ENCODE results near the gene DOCK7.

DOCK7 gene

DNA sequence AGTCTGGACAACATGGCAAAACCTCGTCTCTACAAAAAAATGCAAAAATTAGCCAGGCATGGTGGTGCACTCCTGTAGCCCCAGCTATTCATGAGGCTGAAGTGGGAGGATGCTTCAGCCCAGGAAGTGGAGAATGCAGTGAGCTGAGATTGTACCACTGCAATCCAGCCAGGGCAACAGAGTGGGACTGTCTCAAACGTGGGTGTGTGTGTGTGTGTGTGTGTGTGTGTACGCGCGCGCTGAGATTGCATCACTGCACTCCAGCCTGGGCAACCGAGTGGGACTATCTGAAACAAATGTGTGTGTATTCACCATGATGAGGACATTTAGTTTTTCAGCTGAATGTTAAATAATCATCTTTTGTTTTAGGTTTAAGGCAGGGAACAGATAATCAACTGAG lies 230.2 kb downstream of the DOCK7 start:
- peaks cover 4% of the 10 kb centered on the region for H3K79me1 ChIP-seq (replicated peaks; ENCODE audit: low read length, poor library complexity, severe bottlenecking)
- H3K4me3 ChIP-seq (ENCODE audit: insufficient read depth in 1 of 2, low read depth in 1 of 2, low read length in 2 of 2): no peak overlapping the region
- H2BK120ac ChIP-seq (ENCODE audit: low read depth, low read length): no peak overlapping the region
- H3K9me3 ChIP-seq (ENCODE audit: control insufficient read depth, low read length): no peaks in the 10 kb centered on the region
- H2BK12ac ChIP-seq (ENCODE audit: low read length in 2 of 2): no peak overlapping the region
- no peak overlapping the region for H3K27ac ChIP-seq (ENCODE audit: low read length, poor library complexity, severe bottlenecking)
- H3K9ac ChIP-seq (ENCODE audit: low read length): no peak overlapping the region
- H3K4ac ChIP-seq (ENCODE audit: low read depth in 1 of 2, low read length in 2 of 2): no peak overlapping the region
- H2BK15ac ChIP-seq (ENCODE audit: low read depth, poor library complexity, severe bottlenecking): no peak overlapping the region
- H2AFZ ChIP-seq (ENCODE audit: low read depth, low read length): no peak overlapping the region
- H3K4me2 ChIP-seq (ENCODE audit: low read length, poor library complexity, severe bottlenecking): no peak overlapping the region
- no peaks in the 10 kb centered on the region for H3K27me3 ChIP-seq (ENCODE audit: control insufficient read depth in 1 of 2, insufficient read depth in 1 of 2, low read length in 2 of 2)
- no peaks in the 10 kb centered on the region for H3K4me1 ChIP-seq (ENCODE audit: control insufficient read depth, insufficient read depth, low read depth, low read length)
- no peak overlapping the region for H4K8ac ChIP-seq (ENCODE audit: low read length)
- no peak overlapping the region for H3K18ac ChIP-seq (ENCODE audit: low read depth in 1 of 2, low read length in 2 of 2)
- H3K36me3 ChIP-seq (ENCODE audit: control insufficient read depth in 1 of 2, insufficient read depth in 2 of 2, low read depth in 1 of 2, low read length in 2 of 2): peaks cover 14 to 57% of the 10 kb centered on the region in 2 experiments
- no peak overlapping the region for H3K23ac ChIP-seq (ENCODE audit: low read length in 2 of 2)
- H2BK5ac ChIP-seq (ENCODE audit: low read depth, low read length, poor library complexity, severe bottlenecking): no peak overlapping the region
- 71% methylated on average over 6 of the region's 7 CpGs for WGBS
- no peak overlapping the region for H4K91ac ChIP-seq (ENCODE audit: low read length)
- H2AK5ac ChIP-seq (ENCODE audit: low read length, severe bottlenecking): no peak overlapping the region
- no peak for DNase-seq
- H3K14ac ChIP-seq (ENCODE audit: low read length in 2 of 2): peak overlapping the region in 1 of 2 experiments; percentile 87

DNA sequence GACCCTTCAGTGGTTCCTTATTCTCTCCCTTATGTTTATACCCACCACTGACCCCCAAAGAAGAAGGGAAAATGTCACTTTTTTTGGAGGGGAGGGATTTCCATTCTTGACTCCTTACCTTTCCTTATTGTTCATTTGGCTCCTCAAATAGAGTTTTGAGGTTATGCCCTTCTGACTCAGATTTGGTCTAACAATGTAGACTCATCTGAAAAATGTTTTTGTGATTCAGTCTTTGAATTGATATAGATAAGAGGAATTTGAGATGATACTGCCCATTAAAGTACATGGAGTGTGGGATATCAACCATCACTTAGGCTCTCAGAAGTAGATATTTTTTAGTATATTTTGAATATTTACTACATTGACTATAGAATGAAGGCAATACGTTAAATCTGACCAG lies 235.2 kb downstream of the DOCK7 start:
- Histone ChIP-seq H4K8ac (ENCODE audit: low read length) (no peak overlapping the region), H3K9me3 (ENCODE audit: control insufficient read depth, low read length) (no peaks in the 10 kb centered on the region), H2BK120ac (ENCODE audit: low read depth, low read length) (no peak overlapping the region)

GRCh38 chr1:62450301-62450700 lies 237.9 kb downstream of the DOCK7 start:
- Histone ChIP-seq H3K4me1 (ENCODE audit: control insufficient read depth, insufficient read depth, low read depth, low read length) (no peaks in the 10 kb centered on the region), H3K27ac (ENCODE audit: low read length, poor library complexity, severe bottlenecking) (no peak overlapping the region), H3K4ac (ENCODE audit: low read depth in 1 of 2, low read length in 2 of 2) (no peak overlapping the region), H3K79me1 (replicated peaks; ENCODE audit: low read length, poor library complexity, severe bottlenecking) (peaks cover 6% of the 10 kb centered on the region), H2BK12ac (ENCODE audit: low read length in 2 of 2) (no peak overlapping the region), H2AFZ (ENCODE audit: low read depth, low read length) (no peak overlapping the region), H4K91ac (ENCODE audit: low read length) (no peak overlapping the region), H3K9me3 (ENCODE audit: control insufficient read depth, low read length) (no peaks in the 10 kb centered on the region), H2BK5ac (ENCODE audit: low read depth, low read length, poor library complexity, severe bottlenecking) (no peak overlapping the region), H3K36me3 (ENCODE audit: control insufficient read depth in 1 of 2, insufficient read depth in 2 of 2, low read depth in 1 of 2, low read length in 2 of 2) (peaks cover 13 to 86% of the 10 kb centered on the region in 2 experiments), H2BK15ac (ENCODE audit: low read depth, poor library complexity, severe bottlenecking) (no peak overlapping the region), H3K4me3 (ENCODE audit: insufficient read depth in 1 of 2, low read depth in 1 of 2, low read length in 2 of 2) (no peak overlapping the region), H3K23ac (ENCODE audit: low read length in 2 of 2) (no peak overlapping the region), H3K9ac (ENCODE audit: low read length) (no peak overlapping the region), H2BK120ac (ENCODE audit: low read depth, low read length) (no peak overlapping the region), H2AK5ac (ENCODE audit: low read length, severe bottlenecking) (no peak overlapping the region), H3K4me2 (ENCODE audit: low read length, poor library complexity, severe bottlenecking) (no peak overlapping the region), H3K14ac (ENCODE audit: low read length in 2 of 2) (no peak overlapping the region), H3K18ac (ENCODE audit: low read depth in 1 of 2, low read length in 2 of 2) (no peak overlapping the region), H4K8ac (ENCODE audit: low read length) (no peak overlapping the region), H3K27me3 (ENCODE audit: control insufficient read depth in 1 of 2, insufficient read depth in 1 of 2, low read length in 2 of 2) (no peaks in the 10 kb centered on the region)
- 94% methylated on average over 2 of the region's 2 CpGs for WGBS
- DNase-seq: no peak

More for the DNA sequence above, 235.2 kb downstream of the DOCK7 start:
- 100% methylated on average over 1 of the region's 1 CpG for WGBS
- Histone ChIP-seq H2AFZ (ENCODE audit: low read depth, low read length) (no peak overlapping the region), H3K4me2 (ENCODE audit: low read length, poor library complexity, severe bottlenecking) (no peak overlapping the region), H2AK5ac (ENCODE audit: low read length, severe bottlenecking) (no peak overlapping the region), H3K4ac (ENCODE audit: low read depth in 1 of 2, low read length in 2 of 2) (no peak overlapping the region), H3K27me3 (ENCODE audit: control insufficient read depth in 1 of 2, insufficient read depth in 1 of 2, low read length in 2 of 2) (no peaks in the 10 kb centered on the region), H3K4me3 (ENCODE audit: insufficient read depth in 1 of 2, low read depth in 1 of 2, low read length in 2 of 2) (no peak overlapping the region), H3K36me3 (ENCODE audit: control insufficient read depth in 1 of 2, insufficient read depth in 2 of 2, low read depth in 1 of 2, low read length in 2 of 2) (peaks cover 16 to 92% of the 10 kb centered on the region in 2 experiments), H3K9ac (ENCODE audit: low read length) (no peak overlapping the region), H2BK15ac (ENCODE audit: low read depth, poor library complexity, severe bottlenecking) (no peak overlapping the region), H3K27ac (ENCODE audit: low read length, poor library complexity, severe bottlenecking) (no peak overlapping the region), H3K79me1 (replicated peaks; ENCODE audit: low read length, poor library complexity, severe bottlenecking) (peaks cover 6% of the 10 kb centered on the region), H4K91ac (ENCODE audit: low read length) (no peak overlapping the region), H2BK5ac (ENCODE audit: low read depth, low read length, poor library complexity, severe bottlenecking) (no peak overlapping the region), H3K4me1 (ENCODE audit: control insufficient read depth, insufficient read depth, low read depth, low read length) (no peaks in the 10 kb centered on the region), H3K14ac (ENCODE audit: low read length in 2 of 2) (no peak overlapping the region), H3K23ac (ENCODE audit: low read length in 2 of 2) (no peak overlapping the region), H2BK12ac (ENCODE audit: low read length in 2 of 2) (no peak overlapping the region), H3K18ac (ENCODE audit: low read depth in 1 of 2, low read length in 2 of 2) (no peak overlapping the region)
- DNase-seq: no peak

DNA sequence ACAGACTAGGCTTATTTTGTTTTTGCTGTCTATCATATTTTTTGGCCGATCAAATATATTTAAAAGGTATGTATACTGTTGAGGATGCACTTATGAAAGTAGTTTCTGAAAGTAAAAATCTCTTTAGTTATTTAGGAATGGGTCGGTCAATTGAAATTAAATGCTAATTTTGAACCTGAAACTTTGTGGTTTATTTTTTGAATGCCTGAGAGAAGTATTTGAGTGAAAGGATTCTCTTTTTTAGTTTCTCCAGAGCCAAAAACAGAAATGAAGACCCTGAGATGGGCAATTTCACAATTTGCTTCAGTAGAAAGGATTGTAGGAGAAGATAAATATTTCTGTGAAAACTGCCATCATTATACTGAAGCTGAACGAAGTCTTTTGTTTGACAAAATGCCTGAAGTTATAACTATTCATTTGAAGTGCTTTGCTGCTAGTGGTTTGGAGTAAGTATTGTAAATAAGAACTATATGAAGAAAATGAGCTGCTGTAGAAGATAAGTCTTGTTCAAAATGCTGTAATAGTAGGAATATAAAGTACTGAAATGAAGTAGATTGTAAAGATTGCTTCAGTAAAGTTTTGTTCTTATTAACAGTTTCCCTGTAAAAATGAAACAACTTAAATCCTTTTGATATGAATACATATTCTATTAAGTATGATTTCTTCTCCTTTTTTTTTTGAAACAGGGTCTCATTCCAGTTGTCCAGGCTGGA lies 239.8 kb downstream of the DOCK7 start:
- H2BK120ac ChIP-seq (ENCODE audit: low read depth, low read length): no peak overlapping the region
- H4K91ac ChIP-seq (ENCODE audit: low read length): no peak overlapping the region
- no peak overlapping the region for H3K27ac ChIP-seq (ENCODE audit: low read length, poor library complexity, severe bottlenecking)
- H3K4ac ChIP-seq (ENCODE audit: low read depth in 1 of 2, low read length in 2 of 2): no peak overlapping the region
- H3K9me3 ChIP-seq (ENCODE audit: control insufficient read depth, low read length): no peaks in the 10 kb centered on the region
- H2BK12ac ChIP-seq (ENCODE audit: low read length in 2 of 2): no peak overlapping the region
- H3K23ac ChIP-seq (ENCODE audit: low read length in 2 of 2): no peak overlapping the region
- no peaks in the 10 kb centered on the region for H3K4me1 ChIP-seq (ENCODE audit: control insufficient read depth, insufficient read depth, low read depth, low read length)
- no peak overlapping the region for H3K4me3 ChIP-seq (ENCODE audit: insufficient read depth in 1 of 2, low read depth in 1 of 2, low read length in 2 of 2)
- no peaks in the 10 kb centered on the region for H3K27me3 ChIP-seq (ENCODE audit: control insufficient read depth in 1 of 2, insufficient read depth in 1 of 2, low read length in 2 of 2)
- H3K4me2 ChIP-seq (ENCODE audit: low read length, poor library complexity, severe bottlenecking): no peak overlapping the region
- H4K8ac ChIP-seq (ENCODE audit: low read length): no peak overlapping the region
- WGBS: over 99% methylated on average over 3 of the region's 3 CpGs
- no peak overlapping the region for H2BK5ac ChIP-seq (ENCODE audit: low read depth, low read length, poor library complexity, severe bottlenecking)
- H2BK15ac ChIP-seq (ENCODE audit: low read depth, poor library complexity, severe bottlenecking): no peak overlapping the region
- no peak for DNase-seq
- peaks cover 3% of the 10 kb centered on the region for H3K79me1 ChIP-seq (replicated peaks; ENCODE audit: low read length, poor library complexity, severe bottlenecking)
- no peak overlapping the region for H3K9ac ChIP-seq (ENCODE audit: low read length)
- H2AFZ ChIP-seq (ENCODE audit: low read depth, low read length): no peak overlapping the region
- peaks cover 6 to 84% of the 10 kb centered on the region in 2 experiments for H3K36me3 ChIP-seq (ENCODE audit: control insufficient read depth in 1 of 2, insufficient read depth in 2 of 2, low read depth in 1 of 2, low read length in 2 of 2)
- no peak overlapping the region for H3K18ac ChIP-seq (ENCODE audit: low read depth in 1 of 2, low read length in 2 of 2)
- H3K14ac ChIP-seq (ENCODE audit: low read length in 2 of 2): no peak overlapping the region
- no peak overlapping the region for H2AK5ac ChIP-seq (ENCODE audit: low read length, severe bottlenecking)

Data from mesenchymal stem cell (in vitro differentiated cells and primary cell).